Measurements from ENCODE around the gene RBMS1. TPM values are rescaled to one million over a fixed set of nuclear protein-coding genes. Genes with fewer than 3 reads are reported as not detected.

RBMS1 gene
- total and polyA plus RNA-seq, 2 of the 13 experiments (the other 11 are each of a cell fraction or from before 2014, with no cell fraction given), result 55.5 to 110 TPM

DNA sequence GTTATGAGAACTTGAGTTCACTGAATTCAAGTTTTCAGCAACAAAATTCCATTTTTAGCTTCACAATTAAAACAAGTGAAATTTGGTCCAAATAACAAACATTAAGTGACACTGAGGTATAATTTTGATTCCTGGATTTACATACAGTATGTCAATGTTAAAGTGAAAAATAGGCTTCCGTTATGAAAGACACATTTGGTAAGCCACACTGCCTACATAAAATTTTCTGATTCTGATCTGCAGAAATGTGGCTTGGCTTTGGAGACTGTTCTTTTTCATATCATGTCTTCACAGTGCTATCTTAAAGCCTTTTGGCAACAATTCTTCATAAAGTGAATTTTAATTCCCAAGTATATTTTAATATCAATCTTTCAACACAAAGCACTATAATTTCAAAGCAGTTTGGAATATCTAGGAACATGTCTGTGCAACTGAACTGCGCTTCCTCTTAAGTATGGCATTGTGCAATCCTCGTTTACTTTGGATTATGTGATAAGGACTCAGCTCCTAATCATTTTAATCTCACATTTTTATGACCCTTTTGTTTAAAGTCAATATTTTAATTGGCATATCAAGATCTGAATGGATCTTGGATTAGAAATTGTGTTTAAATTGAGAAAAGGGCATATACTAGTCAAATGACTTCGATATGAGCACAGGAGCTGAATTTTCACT lies 60.0 kb downstream of the RBMS1 start (continued):
- TF ChIP-seq, protein P1, sequence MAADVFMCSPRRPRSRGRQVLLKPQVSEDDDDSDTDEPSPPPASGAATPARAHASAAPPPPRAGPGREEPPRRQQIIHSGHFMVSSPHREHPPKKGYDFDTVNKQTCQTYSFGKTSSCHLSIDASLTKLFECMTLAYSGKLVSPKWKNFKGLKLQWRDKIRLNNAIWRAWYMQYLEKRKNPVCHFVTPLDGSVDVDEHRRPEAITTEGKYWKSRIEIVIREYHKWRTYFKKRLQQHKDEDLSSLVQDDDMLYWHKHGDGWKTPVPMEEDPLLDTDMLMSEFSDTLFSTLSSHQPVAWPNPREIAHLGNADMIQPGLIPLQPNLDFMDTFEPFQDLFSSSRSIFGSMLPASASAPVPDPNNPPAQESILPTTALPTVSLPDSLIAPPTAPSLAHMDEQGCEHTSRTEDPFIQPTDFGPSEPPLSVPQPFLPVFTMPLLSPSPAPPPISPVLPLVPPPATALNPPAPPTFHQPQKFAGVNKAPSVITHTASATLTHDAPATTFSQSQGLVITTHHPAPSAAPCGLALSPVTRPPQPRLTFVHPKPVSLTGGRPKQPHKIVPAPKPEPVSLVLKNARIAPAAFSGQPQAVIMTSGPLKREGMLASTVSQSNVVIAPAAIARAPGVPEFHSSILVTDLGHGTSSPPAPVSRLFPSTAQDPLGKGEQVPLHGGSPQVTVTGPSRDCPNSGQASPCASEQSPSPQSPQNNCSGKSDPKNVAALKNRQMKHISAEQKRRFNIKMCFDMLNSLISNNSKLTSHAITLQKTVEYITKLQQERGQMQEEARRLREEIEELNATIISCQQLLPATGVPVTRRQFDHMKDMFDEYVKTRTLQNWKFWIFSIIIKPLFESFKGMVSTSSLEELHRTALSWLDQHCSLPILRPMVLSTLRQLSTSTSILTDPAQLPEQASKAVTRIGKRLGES (CRISPR knock-in tag; IDR thresholded peaks at IDR 0.05; ENCODE audit: borderline replicate concordance), result no peak
- TF ChIP-seq FOXA3 (CRISPR knock-in tag; IDR thresholded peaks at IDR 0.05) (peak; percentile 80), ZNF12 (CRISPR knock-in tag; IDR thresholded peaks at IDR 0.05) (no peak), RCOR2 (CRISPR knock-in tag; IDR thresholded peaks at IDR 0.05) (no peak), ZNF766 (CRISPR knock-in tag; IDR thresholded peaks at IDR 0.05; ENCODE audit: borderline replicate concordance) (no peak), RNF2 (conservative IDR thresholded peaks at IDR 0.05; ENCODE audit: low read depth) (no peak), ZNF83 (CRISPR knock-in tag; IDR thresholded peaks at IDR 0.05; ENCODE audit: borderline replicate concordance) (no peak), ZNF256 (CRISPR knock-in tag; conservative IDR thresholded peaks at IDR 0.05) (no peak), SNRNP70 (IDR thresholded peaks at IDR 0.05; ENCODE audit: low read depth, low read length) (no peak), ZNF34 (CRISPR knock-in tag; IDR thresholded peaks at IDR 0.05; ENCODE audit: borderline replicate concordance) (no peak), ZNF878 (CRISPR knock-in tag; IDR thresholded peaks at IDR 0.05) (no peak)
- TF ChIP-seq, protein P2, sequence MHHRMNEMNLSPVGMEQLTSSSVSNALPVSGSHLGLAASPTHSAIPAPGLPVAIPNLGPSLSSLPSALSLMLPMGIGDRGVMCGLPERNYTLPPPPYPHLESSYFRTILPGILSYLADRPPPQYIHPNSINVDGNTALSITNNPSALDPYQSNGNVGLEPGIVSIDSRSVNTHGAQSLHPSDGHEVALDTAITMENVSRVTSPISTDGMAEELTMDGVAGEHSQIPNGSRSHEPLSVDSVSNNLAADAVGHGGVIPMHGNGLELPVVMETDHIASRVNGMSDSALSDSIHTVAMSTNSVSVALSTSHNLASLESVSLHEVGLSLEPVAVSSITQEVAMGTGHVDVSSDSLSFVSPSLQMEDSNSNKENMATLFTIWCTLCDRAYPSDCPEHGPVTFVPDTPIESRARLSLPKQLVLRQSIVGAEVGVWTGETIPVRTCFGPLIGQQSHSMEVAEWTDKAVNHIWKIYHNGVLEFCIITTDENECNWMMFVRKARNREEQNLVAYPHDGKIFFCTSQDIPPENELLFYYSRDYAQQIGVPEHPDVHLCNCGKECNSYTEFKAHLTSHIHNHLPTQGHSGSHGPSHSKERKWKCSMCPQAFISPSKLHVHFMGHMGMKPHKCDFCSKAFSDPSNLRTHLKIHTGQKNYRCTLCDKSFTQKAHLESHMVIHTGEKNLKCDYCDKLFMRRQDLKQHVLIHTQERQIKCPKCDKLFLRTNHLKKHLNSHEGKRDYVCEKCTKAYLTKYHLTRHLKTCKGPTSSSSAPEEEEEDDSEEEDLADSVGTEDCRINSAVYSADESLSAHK (CRISPR knock-in tag; IDR thresholded peaks at IDR 0.05; ENCODE audit: borderline replicate concordance), result no peak
- TF ChIP-seq, protein P3, sequence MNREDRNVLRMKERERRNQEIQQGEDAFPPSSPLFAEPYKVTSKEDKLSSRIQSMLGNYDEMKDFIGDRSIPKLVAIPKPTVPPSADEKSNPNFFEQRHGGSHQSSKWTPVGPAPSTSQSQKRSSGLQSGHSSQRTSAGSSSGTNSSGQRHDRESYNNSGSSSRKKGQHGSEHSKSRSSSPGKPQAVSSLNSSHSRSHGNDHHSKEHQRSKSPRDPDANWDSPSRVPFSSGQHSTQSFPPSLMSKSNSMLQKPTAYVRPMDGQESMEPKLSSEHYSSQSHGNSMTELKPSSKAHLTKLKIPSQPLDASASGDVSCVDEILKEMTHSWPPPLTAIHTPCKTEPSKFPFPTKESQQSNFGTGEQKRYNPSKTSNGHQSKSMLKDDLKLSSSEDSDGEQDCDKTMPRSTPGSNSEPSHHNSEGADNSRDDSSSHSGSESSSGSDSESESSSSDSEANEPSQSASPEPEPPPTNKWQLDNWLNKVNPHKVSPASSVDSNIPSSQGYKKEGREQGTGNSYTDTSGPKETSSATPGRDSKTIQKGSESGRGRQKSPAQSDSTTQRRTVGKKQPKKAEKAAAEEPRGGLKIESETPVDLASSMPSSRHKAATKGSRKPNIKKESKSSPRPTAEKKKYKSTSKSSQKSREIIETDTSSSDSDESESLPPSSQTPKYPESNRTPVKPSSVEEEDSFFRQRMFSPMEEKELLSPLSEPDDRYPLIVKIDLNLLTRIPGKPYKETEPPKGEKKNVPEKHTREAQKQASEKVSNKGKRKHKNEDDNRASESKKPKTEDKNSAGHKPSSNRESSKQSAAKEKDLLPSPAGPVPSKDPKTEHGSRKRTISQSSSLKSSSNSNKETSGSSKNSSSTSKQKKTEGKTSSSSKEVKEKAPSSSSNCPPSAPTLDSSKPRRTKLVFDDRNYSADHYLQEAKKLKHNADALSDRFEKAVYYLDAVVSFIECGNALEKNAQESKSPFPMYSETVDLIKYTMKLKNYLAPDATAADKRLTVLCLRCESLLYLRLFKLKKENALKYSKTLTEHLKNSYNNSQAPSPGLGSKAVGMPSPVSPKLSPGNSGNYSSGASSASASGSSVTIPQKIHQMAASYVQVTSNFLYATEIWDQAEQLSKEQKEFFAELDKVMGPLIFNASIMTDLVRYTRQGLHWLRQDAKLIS (CRISPR knock-in tag; IDR thresholded peaks at IDR 0.05), result no peak
- TF ChIP-seq, protein P4, sequence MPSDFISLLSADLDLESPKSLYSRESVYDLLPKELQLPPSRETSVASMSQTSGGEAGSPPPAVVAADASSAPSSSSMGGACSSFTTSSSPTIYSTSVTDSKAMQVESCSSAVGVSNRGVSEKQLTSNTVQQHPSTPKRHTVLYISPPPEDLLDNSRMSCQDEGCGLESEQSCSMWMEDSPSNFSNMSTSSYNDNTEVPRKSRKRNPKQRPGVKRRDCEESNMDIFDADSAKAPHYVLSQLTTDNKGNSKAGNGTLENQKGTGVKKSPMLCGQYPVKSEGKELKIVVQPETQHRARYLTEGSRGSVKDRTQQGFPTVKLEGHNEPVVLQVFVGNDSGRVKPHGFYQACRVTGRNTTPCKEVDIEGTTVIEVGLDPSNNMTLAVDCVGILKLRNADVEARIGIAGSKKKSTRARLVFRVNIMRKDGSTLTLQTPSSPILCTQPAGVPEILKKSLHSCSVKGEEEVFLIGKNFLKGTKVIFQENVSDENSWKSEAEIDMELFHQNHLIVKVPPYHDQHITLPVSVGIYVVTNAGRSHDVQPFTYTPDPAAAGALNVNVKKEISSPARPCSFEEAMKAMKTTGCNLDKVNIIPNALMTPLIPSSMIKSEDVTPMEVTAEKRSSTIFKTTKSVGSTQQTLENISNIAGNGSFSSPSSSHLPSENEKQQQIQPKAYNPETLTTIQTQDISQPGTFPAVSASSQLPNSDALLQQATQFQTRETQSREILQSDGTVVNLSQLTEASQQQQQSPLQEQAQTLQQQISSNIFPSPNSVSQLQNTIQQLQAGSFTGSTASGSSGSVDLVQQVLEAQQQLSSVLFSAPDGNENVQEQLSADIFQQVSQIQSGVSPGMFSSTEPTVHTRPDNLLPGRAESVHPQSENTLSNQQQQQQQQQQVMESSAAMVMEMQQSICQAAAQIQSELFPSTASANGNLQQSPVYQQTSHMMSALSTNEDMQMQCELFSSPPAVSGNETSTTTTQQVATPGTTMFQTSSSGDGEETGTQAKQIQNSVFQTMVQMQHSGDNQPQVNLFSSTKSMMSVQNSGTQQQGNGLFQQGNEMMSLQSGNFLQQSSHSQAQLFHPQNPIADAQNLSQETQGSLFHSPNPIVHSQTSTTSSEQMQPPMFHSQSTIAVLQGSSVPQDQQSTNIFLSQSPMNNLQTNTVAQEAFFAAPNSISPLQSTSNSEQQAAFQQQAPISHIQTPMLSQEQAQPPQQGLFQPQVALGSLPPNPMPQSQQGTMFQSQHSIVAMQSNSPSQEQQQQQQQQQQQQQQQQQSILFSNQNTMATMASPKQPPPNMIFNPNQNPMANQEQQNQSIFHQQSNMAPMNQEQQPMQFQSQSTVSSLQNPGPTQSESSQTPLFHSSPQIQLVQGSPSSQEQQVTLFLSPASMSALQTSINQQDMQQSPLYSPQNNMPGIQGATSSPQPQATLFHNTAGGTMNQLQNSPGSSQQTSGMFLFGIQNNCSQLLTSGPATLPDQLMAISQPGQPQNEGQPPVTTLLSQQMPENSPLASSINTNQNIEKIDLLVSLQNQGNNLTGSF (CRISPR knock-in tag; IDR thresholded peaks at IDR 0.05), result no peak

Data from HepG2 (cell line).